AG08396 (cell line): ENCODE measurements around the gene SRXN1.

Experiments
- DNase-seq: peaks from one replicate; pipeline ENCODE4 v3.0.0; 2012; ENCODE audit warnings: low spot score, mixed read lengths

The SRXN1 gene

GRCh38 chr20:635893-636338 lies 17.1 kb downstream of the SRXN1 start:
- no peak for DNase-seq

GRCh38 chr20:635028-635892 lies 17.7 kb downstream of the SRXN1 start:
- DNase-seq, result no peak

GRCh38 chr20:634148-634925 lies 18.7 kb downstream of the SRXN1 start:
- no peak for DNase-seq

- no peak for DNase-seq
These were observed 21.9 kb downstream of the SRXN1 start for GRCh38 chr20:631101-631500.

- no peak for DNase-seq
These were observed 26.4 kb downstream of the SRXN1 start for GRCh38 chr20:626579-626978.

GRCh38 chr20:625360-625932 lies 27.6 kb downstream of the SRXN1 start:
- no peak for DNase-seq

- DNase-seq, result no peak
These were observed 29.3 kb downstream of the SRXN1 start for GRCh38 chr20:623704-624103.

GRCh38 chr20:623021-623420 lies 30.0 kb downstream of the SRXN1 start:
- DNase-seq, result no peak

GRCh38 chr20:622161-622560 lies 30.8 kb downstream of the SRXN1 start:
- no peak for DNase-seq

- DNase-seq, result no peak
These were observed 31.8 kb downstream of the SRXN1 start for GRCh38 chr20:621125-621756.

GRCh38 chr20:620246-620645 lies 32.8 kb downstream of the SRXN1 start:
- DNase-seq, result no peak

GRCh38 chr20:618980-619379 lies 34.0 kb downstream of the SRXN1 start:
- DNase-seq, result no peak

- DNase-seq, result no peak
These were observed 34.9 kb downstream of the SRXN1 start for GRCh38 chr20:617934-618690.

- no peak for DNase-seq
These were observed 37.5 kb downstream of the SRXN1 start for GRCh38 chr20:615514-615913.

- no peak for DNase-seq
These were observed 41.2 kb downstream of the SRXN1 start for GRCh38 chr20:611843-612185.

GRCh38 chr20:611047-611842 lies 41.8 kb downstream of the SRXN1 start:
- DNase-seq, result no peak

- peak; percentile 45 for DNase-seq
These were observed 42.6 kb downstream of the SRXN1 start, which contains the start of gene TCF15 for GRCh38 chr20:610130-611046. TCF15 (minus strand) TSS chr20:610309; CDS start chr20:610237, 72 bp downstream.

GRCh38 chr20:609371-609964 lies 43.5 kb downstream of the SRXN1 start:
- no peak for DNase-seq

GRCh38 chr20:608970-609369 lies 44.0 kb downstream of the SRXN1 start:
- no peak for DNase-seq
